Measurements from ENCODE around the gene STEAP2. TPM values are rescaled to one million over a fixed set of nuclear protein-coding genes. Genes with fewer than 3 reads are reported as not detected.

STEAP2 gene
- total RNA-seq, 4 donors from 2014 or later: 16.1 to 22.5 (median 19.3) TPM

GRCh38 chr7:90222811-90223725 is 11.5 kb downstream of the STEAP2 start:
- 66% methylated on average over 5 of the region's 5 CpGs for WGBS
- Histone ChIP-seq H3K4me3 (no peak overlapping the region), H3K36me3 (peaks cover 0 to 9% (median 2%) of the 10 kb centered on the region in 4 donors), H3K27me3 (no peaks in the 10 kb centered on the region), H3K4me1 (peaks cover 0 to 13% (median 0%) of the 10 kb centered on the region in 4 donors), H3K9me3 (no peaks in the 10 kb centered on the region), H3K27ac (replicated peaks in 1 of 4) (peak overlapping the region; percentile 41 to 60 (median 47))
- TF ChIP-seq CTCF (IDR thresholded peaks at IDR 0.05) (no peak), POLR2AphosphoS5 (IDR thresholded peaks at IDR 0.05) (peak in 1 of 2 donors; percentile 48), EP300 (IDR thresholded peaks at IDR 0.05) (no peak), POLR2A (IDR thresholded peaks at IDR 0.05; ENCODE audit: low read depth) (no peak)
- intact Hi-C loops (cut with DNase I): no loop called here
- no peak for DNase-seq (ENCODE audit: extremely low spot score)

GRCh38 chr7:90224195-90224594 is 12.7 kb downstream of the STEAP2 start:
- TF ChIP-seq POLR2AphosphoS5 (IDR thresholded peaks at IDR 0.05) (no peak), POLR2A (IDR thresholded peaks at IDR 0.05; ENCODE audit: low read depth) (no peak), EP300 (IDR thresholded peaks at IDR 0.05) (no peak), CTCF (IDR thresholded peaks at IDR 0.05) (no peak)
- peaks cover 0 to 9% (median 2%) of the 10 kb centered on the region in 4 donors for H3K36me3 ChIP-seq
- H3K27ac ChIP-seq (replicated peaks in 1 of 4): peak overlapping the region in 2 of 4 donors; percentile 12 to 60
- 62% methylated on average over 3 of the region's 3 CpGs for WGBS
- no peaks in the 10 kb centered on the region for H3K9me3 ChIP-seq
- H3K4me3 ChIP-seq: no peak overlapping the region
- no peak for DNase-seq (ENCODE audit: extremely low spot score)
- intact Hi-C loops (cut with DNase I): no loop called here
- no peaks in the 10 kb centered on the region for H3K27me3 ChIP-seq
- H3K4me1 ChIP-seq: peaks cover 0 to 13% (median 0%) of the 10 kb centered on the region in 4 donors

GRCh38 chr7:90225181-90225580 is 13.6 kb downstream of the STEAP2 start:
- no peaks in the 10 kb centered on the region for H3K9me3 ChIP-seq
- H3K4me1 ChIP-seq: peaks cover 0 to 13% (median 0%) of the 10 kb centered on the region in 4 donors
- no peaks in the 10 kb centered on the region for H3K27me3 ChIP-seq
- intact Hi-C loops (cut with DNase I): no loop called here
- H3K4me3 ChIP-seq: no peak overlapping the region
- no peak overlapping the region for H3K27ac ChIP-seq (replicated peaks in 1 of 4)
- TF ChIP-seq POLR2AphosphoS5 (IDR thresholded peaks at IDR 0.05) (no peak), EP300 (IDR thresholded peaks at IDR 0.05) (no peak), CTCF (IDR thresholded peaks at IDR 0.05) (no peak), POLR2A (IDR thresholded peaks at IDR 0.05; ENCODE audit: low read depth) (no peak)
- no peak for DNase-seq (ENCODE audit: extremely low spot score)
- H3K36me3 ChIP-seq: peaks cover 0 to 9% (median 2%) of the 10 kb centered on the region in 4 donors
- WGBS: 96% methylated on average over 3 of the region's 3 CpGs

GRCh38 chr7:90225601-90226000 is 14.1 kb downstream of the STEAP2 start:
- no peak for DNase-seq (ENCODE audit: extremely low spot score)
- H3K4me1 ChIP-seq: peaks cover 0 to 13% (median 0%) of the 10 kb centered on the region in 4 donors
- H3K9me3 ChIP-seq: no peaks in the 10 kb centered on the region
- H3K36me3 ChIP-seq: peaks cover 0 to 9% (median 2%) of the 10 kb centered on the region in 4 donors
- no peaks in the 10 kb centered on the region for H3K27me3 ChIP-seq
- H3K27ac ChIP-seq (replicated peaks in 1 of 4): no peak overlapping the region
- intact Hi-C loops (cut with DNase I): no loop called here
- H3K4me3 ChIP-seq: no peak overlapping the region
- no peak for TF ChIP-seq POLR2A (IDR thresholded peaks at IDR 0.05; ENCODE audit: low read depth)
- no peak for TF ChIP-seq CTCF (IDR thresholded peaks at IDR 0.05)
- no peak for TF ChIP-seq EP300 (IDR thresholded peaks at IDR 0.05)
- WGBS: 63% methylated on average over 1 of the region's 1 CpG

All from esophagus muscularis mucosa (tissue), 4 donors.